ENCODE results near the gene B3GALT2.

DNA sequence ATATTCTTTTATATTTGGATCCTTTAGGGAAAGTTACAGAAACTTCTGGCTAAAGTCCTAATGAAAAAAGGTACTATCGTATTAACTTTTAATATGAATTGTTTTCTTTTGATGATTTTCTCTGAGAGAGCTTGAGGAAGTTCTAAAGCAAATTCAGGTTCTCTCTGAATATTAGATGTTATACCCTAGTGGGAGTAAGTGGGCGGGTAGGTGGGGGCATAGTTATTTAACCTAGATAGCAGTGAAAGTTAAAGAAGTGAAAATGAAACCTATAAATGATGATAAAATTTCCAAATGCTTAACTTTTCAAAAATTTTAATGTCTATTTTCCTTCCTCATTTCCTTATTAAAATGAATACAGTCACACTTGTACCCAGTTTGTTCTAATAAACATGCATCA is 26.2 kb upstream of the B3GALT2 start:
- TF ChIP-seq, protein P1, sequence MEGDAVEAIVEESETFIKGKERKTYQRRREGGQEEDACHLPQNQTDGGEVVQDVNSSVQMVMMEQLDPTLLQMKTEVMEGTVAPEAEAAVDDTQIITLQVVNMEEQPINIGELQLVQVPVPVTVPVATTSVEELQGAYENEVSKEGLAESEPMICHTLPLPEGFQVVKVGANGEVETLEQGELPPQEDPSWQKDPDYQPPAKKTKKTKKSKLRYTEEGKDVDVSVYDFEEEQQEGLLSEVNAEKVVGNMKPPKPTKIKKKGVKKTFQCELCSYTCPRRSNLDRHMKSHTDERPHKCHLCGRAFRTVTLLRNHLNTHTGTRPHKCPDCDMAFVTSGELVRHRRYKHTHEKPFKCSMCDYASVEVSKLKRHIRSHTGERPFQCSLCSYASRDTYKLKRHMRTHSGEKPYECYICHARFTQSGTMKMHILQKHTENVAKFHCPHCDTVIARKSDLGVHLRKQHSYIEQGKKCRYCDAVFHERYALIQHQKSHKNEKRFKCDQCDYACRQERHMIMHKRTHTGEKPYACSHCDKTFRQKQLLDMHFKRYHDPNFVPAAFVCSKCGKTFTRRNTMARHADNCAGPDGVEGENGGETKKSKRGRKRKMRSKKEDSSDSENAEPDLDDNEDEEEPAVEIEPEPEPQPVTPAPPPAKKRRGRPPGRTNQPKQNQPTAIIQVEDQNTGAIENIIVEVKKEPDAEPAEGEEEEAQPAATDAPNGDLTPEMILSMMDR (conservative IDR thresholded peaks at IDR 0.05 in 1 of 2, IDR thresholded peaks at IDR 0.05 in 1 of 2; ENCODE audit: extremely low read depth in 1 of 2, insufficient read depth in 1 of 2, low read depth in 1 of 2, low read length in 2 of 2): no peak
- no peak for TF ChIP-seq EZH2 (IDR thresholded peaks at IDR 0.05; ENCODE audit: borderline replicate concordance, low read length)
